Mucosa of rectum (tissue), 2 donors: ENCODE data around the gene TOGARAM2.

Source experiments
- H3K27ac ChIP-seq, 2 donors: one replicate each; pipeline ENCODE4 v1.7.0; 2013; ENCODE audit warnings: inconsistent platforms in 2 of 2, low read depth in 2 of 2, low read length in 2 of 2
- H3K27me3 ChIP-seq, 2 donors: one replicate each; pipeline ENCODE4 v1.7.0; 2013; ENCODE audit warnings: low read length in 2 of 2; ENCODE audit not compliant: control insufficient read depth in 2 of 2, insufficient read depth in 2 of 2
- H3K36me3 ChIP-seq, 2 donors: one replicate each; pipeline ENCODE4 v1.7.0; 2013; ENCODE audit warnings: low read length in 2 of 2; ENCODE audit not compliant: control insufficient read depth in 2 of 2, insufficient read depth in 2 of 2
- H3K4me1 ChIP-seq, 2 donors: one replicate each; pipeline ENCODE4 v1.7.0; 2013; ENCODE audit warnings: low read length in 2 of 2, mild to moderate bottlenecking in 1 of 2; ENCODE audit not compliant: control insufficient read depth in 2 of 2, insufficient read depth in 2 of 2
- H3K4me3 ChIP-seq, 2 donors: one replicate each; pipeline ENCODE4 v1.7.0; 2013; ENCODE audit warnings: low read length in 2 of 2
- H3K9ac ChIP-seq, 2 donors: one replicate each; pipeline ENCODE4 v1.7.0; 2013; ENCODE audit warnings: low read length in 2 of 2, low read depth in 1 of 2, mild to moderate bottlenecking in 1 of 2
- H3K9me3 ChIP-seq, 2 donors: one replicate each; pipeline ENCODE4 v1.7.0; 2013; ENCODE audit warnings: low read length in 2 of 2; ENCODE audit not compliant: control insufficient read depth in 2 of 2
- donor health status: healthy.
- donor health status: Normal muscosa, but diverticular disease.

Gene TOGARAM2

DNA sequence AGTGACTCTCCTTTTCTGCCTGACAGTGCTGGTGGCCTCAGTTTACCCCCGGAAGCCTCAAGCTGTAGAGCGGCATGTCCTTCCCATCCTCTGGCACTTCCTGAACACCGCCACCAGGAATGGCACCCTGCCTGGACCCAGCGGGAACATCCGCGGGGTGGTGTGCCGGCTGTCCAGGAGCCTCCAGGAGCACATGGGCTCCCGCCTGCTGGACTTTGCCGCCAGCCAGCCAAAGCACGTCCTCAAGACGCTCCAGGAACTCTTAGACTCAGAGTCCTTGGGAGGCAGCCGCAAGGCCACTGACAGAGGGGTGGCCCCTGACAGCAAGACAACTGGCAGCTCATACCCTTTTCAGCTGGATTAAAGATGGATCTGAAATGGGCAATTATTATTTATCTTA, 70.6 kb downstream of the TOGARAM2 start:
- Histone ChIP-seq H3K9me3 (no peaks in the 10 kb centered on the region), H3K27me3 (no peaks in the 10 kb centered on the region), H3K9ac (no peak overlapping the region), H3K4me1 (no peaks in the 10 kb centered on the region), H3K27ac (no peak overlapping the region), H3K36me3 (no peaks in the 10 kb centered on the region), H3K4me3 (no peak overlapping the region)

DNA sequence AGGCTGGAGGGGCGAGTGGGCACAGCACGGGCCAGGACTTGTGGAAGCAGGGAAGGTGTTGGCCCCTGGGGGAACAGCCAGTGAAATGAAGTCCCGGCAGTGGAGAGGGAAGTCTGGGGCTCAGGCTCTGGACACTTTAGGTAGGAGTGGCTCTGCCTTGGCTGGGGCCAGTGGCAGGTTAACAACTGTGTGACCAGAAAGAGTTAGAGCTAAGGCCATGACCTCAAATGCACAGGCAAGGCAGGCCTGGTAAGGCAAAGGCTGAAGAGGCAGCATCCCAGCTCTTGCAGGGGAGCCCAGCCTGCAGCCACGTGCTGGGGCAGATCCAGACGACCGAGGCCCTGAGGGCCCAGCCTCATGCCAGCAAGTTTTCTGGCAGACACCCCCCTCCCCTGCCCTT, 71.7 kb downstream of the TOGARAM2 start:
- Histone ChIP-seq H3K36me3 (no peaks in the 10 kb centered on the region), H3K9ac (no peak overlapping the region), H3K27ac (no peak overlapping the region), H3K27me3 (no peaks in the 10 kb centered on the region), H3K4me1 (no peaks in the 10 kb centered on the region), H3K9me3 (no peaks in the 10 kb centered on the region), H3K4me3 (no peak overlapping the region)

DNA sequence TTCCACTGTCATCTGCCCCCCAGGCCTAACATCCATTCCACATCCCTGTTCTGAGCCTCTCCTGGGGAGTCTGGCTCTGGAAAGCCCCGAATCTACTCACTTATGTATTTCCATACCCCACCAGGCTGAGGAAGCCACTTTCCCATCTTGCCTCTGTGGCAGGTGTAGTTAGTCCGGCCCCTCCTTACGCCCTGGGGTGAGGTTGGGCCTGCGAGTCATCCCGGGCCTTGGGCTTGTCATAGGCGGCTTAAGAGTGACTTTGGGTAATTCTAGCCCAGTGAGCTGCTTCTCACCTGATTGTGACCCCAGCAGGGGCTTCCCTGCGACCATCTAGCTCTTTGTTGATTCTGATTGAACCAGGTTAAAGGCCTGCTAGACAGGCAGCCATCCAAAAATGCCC, 72.1 kb downstream of the TOGARAM2 start:
- Histone ChIP-seq H3K9me3 (no peaks in the 10 kb centered on the region), H3K4me1 (no peaks in the 10 kb centered on the region), H3K27me3 (no peaks in the 10 kb centered on the region), H3K9ac (no peak overlapping the region), H3K27ac (no peak overlapping the region), H3K36me3 (no peaks in the 10 kb centered on the region), H3K4me3 (no peak overlapping the region)

DNA sequence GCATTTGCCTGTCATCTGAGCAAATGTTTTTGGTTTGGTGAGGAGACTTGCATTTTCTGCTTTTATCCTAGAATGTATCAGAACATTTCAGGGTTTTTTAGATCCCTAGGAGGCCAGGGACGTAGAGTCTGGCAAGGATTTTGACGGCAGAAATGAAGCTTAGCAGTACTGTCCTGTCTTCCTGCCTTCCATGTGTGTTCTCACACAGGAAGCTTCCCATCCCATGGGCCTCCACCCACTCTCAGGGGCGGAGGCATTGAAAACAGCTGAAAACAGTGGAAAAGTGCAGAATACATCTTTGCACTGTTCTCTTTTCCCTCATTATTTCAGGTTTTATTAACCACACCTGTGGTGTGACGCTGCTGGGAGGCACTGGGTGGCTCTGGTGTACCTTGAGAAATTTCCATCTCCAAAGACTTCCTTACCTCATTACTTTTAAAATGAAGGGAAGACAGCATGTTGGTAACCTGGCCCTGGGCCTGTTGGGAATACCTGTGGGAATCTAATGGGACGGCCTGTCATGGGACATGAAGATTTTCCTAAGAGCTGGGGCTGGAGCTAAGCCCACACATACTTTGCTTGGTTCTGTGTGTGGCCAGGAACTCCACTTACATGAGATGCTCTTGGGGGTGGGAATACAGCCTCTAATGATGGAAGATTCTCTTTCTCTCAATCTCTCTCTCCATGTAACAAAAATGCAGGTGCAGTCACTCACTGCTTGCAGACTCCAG, 72.7 kb downstream of the TOGARAM2 start:
- no peaks in the 10 kb centered on the region for H3K4me1 ChIP-seq
- no peaks in the 10 kb centered on the region for H3K27me3 ChIP-seq
- no peak overlapping the region for H3K27ac ChIP-seq
- H3K9ac ChIP-seq, result no peak overlapping the region
- H3K4me3 ChIP-seq, result no peak overlapping the region
- H3K36me3 ChIP-seq, result no peaks in the 10 kb centered on the region
- no peaks in the 10 kb centered on the region for H3K9me3 ChIP-seq

DNA sequence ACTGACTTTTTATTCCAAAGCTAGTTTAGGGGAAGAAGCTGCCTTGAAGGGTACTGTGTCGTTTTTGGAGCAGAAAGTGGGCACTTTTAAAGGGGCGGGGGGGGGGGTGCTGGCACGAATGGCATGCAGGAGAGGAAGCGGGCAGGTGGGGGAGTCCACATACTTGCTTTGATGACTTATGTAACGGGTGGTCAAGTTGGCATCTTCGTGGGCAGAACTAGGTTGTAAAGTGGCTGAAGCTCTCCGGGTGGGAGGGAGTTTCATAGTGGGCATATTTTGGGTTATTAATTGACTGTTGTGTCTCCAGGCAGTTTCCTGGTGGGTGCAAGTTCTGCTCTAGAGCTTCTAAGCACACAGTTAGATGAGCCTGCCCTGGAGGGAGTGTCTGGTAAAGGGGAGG, 73.3 kb downstream of the TOGARAM2 start:
- no peaks in the 10 kb centered on the region for H3K4me1 ChIP-seq
- H3K36me3 ChIP-seq, result no peaks in the 10 kb centered on the region
- no peaks in the 10 kb centered on the region for H3K9me3 ChIP-seq
- H3K4me3 ChIP-seq, result no peak overlapping the region
- H3K9ac ChIP-seq, result no peak overlapping the region
- no peak overlapping the region for H3K27ac ChIP-seq
- no peaks in the 10 kb centered on the region for H3K27me3 ChIP-seq

DNA sequence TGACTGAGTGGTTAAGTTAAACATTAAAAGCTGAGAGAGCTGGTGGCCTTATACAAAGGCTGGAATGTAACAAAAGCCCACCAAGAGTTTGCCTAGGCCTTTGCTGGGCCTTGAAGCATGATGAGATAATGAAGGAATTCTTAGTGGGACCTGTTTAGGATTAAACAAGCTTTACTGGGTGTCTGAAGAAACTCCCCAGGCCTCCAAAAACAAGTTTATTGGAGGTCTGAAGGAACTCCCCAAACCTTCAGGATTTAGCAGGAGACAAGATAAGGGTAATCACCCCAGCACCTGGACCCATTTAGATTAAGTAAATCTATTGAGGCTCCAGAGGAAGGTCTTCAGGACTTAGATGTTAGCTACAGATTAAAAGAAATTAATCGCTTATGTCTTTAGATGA, 74.5 kb downstream of the TOGARAM2 start:
- Histone ChIP-seq H3K36me3 (no peaks in the 10 kb centered on the region), H3K27me3 (no peaks in the 10 kb centered on the region), H3K27ac (no peak overlapping the region), H3K9me3 (no peaks in the 10 kb centered on the region), H3K9ac (no peak overlapping the region), H3K4me1 (no peaks in the 10 kb centered on the region), H3K4me3 (no peak overlapping the region)

DNA sequence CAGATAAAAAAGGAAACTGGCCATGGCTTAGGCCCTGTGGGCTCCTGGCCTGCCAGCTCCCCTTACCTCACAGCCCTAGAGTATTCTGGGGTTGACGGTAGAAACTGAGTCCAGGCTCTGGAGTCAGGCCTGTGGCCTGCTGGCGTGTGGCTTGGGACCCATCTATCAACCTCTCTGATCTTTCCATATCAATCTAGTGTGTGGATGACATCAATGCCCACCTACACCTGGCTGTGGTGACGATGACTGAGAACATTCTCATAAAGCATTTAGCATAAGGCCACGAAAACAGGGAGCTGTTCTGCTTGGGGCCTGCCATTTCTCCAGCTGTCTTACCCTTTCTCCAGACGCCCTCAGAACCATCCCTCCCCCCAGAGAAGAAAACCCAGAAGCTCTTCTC, 75.4 kb downstream of the TOGARAM2 start:
- Histone ChIP-seq H3K27ac (no peak overlapping the region), H3K9me3 (no peaks in the 10 kb centered on the region), H3K4me3 (no peak overlapping the region), H3K27me3 (no peaks in the 10 kb centered on the region), H3K9ac (no peak overlapping the region), H3K36me3 (no peaks in the 10 kb centered on the region), H3K4me1 (no peaks in the 10 kb centered on the region)

DNA sequence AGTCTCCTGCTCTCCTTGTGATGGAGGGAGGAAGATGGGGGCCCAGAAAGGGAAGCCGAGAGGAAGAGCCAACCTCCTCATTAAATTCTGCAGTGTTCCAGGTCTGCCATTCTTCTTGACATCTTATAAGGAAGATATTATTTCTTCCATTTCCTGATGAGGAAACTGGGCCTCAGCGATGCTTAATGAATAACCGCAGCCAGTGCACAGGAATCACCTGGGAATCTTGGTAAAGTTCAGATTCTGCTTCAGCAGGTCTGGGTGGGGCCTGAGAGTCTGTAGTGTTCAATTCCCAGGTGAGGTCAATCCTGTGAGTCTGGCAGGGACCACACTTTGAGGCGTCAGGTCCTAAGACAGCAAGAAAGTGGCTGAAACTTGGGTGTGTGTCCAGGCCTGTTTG, 75.9 kb downstream of the TOGARAM2 start:
- no peaks in the 10 kb centered on the region for H3K4me1 ChIP-seq
- no peaks in the 10 kb centered on the region for H3K36me3 ChIP-seq
- H3K9me3 ChIP-seq, result no peaks in the 10 kb centered on the region
- no peak overlapping the region for H3K9ac ChIP-seq
- H3K4me3 ChIP-seq, result no peak overlapping the region
- no peaks in the 10 kb centered on the region for H3K27me3 ChIP-seq
- H3K27ac ChIP-seq, result no peak overlapping the region

DNA sequence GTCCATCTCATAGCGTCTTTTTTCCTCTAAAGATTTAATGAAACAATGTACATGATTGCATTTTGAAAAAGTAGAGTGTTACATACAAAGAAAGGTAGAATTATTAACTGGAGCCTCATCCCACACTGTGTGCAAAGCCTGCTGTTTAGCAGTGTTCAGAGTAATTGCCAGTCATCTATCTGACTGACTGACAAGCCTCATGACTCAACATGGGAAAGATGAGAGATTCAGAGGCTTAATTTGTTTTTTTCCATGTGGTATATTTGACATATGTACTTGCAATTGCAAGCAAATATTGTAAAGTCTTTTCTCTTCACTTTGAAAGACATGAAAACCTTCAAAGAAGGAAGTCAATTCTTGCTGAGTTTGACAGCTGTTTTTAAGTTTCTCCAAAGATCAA, 78.5 kb downstream of the TOGARAM2 start:
- Histone ChIP-seq H3K4me3 (no peak overlapping the region), H3K36me3 (no peaks in the 10 kb centered on the region), H3K4me1 (peaks cover 0 to 3% of the 10 kb centered on the region in 2 donors), H3K9ac (no peak overlapping the region), H3K27me3 (no peaks in the 10 kb centered on the region), H3K27ac (no peak overlapping the region), H3K9me3 (no peaks in the 10 kb centered on the region)

DNA sequence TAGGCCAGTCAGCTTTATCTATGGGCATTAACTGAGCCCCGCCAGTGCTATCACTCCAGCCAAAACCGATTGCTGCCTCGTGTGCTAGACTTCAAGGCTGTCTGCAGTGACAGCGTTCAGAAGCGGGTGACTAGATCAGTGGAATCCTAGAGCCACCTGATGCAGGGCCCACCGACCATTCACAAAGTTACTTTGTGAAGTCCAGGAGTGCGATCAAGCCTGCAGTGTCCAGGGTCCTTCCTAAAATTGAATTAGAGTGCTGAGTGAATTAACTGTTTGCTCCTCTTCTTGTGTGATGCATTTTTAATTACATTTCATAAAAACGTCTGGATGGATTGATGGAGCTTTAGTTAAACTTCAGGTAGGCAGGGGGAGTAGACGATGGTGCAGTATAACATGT, 79.3 kb downstream of the TOGARAM2 start:
- Histone ChIP-seq H3K4me3 (no peak overlapping the region), H3K27ac (no peak overlapping the region), H3K36me3 (no peaks in the 10 kb centered on the region), H3K27me3 (no peaks in the 10 kb centered on the region), H3K9ac (no peak overlapping the region), H3K4me1 (peaks cover 0 to 3% of the 10 kb centered on the region in 2 donors), H3K9me3 (no peaks in the 10 kb centered on the region)

DNA sequence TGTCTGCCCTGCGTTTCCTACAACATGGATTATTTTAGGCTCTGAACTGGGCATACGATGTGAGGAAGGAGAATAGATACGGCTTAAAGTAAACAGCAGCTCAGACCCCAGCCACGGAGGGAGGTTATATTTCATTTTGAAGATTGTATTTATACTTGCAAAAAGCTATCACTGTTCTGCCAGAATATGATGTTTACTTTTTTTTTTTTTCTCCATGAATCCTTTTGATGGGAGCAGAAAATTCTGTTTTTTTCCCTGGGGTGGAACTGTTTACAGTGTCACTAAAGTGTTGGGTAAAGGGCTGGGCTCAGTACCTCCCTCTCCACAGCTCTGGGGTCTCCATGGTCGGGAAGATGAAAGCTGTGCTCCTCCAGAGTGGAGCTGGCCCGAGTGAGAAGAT, 80.1 kb downstream of the TOGARAM2 start:
- Histone ChIP-seq H3K4me3 (no peak overlapping the region), H3K9me3 (no peaks in the 10 kb centered on the region), H3K36me3 (no peaks in the 10 kb centered on the region), H3K9ac (no peak overlapping the region), H3K4me1 (peaks cover 2 to 3% of the 10 kb centered on the region in 2 donors), H3K27me3 (no peaks in the 10 kb centered on the region), H3K27ac (no peak overlapping the region)
